Lung (tissue), 12 donors: ENCODE measurements around the gene KHSRP. TPM values are rescaled to one million over a fixed set of nuclear protein-coding genes. Genes with fewer than 3 reads are reported as not detected.
"Not testable (repeated sequence)": the region's sequence is repeated elsewhere in the genome, so short reads cannot be mapped to it uniquely, and the experiment has no call there.

Source experiments
- ATAC-seq: fragments of 200-7000 bp; cut with Tn5 transposase; one replicate; pipeline ENCODE4 v1.9.1; 2020; ENCODE audit warnings: moderate number of reproducible peaks; ENCODE audit not compliant: insufficient read depth, low FRiP score
- DNase-seq, 3 donors: peaks; one replicate each; pipeline ENCODE4 v3.0.0-alpha.2; 2013 to 2017
- H3K27ac ChIP-seq, 2 donors: one replicate each; pipeline ENCODE4 v1.5.1; 2013; ENCODE audit warnings: mild to moderate bottlenecking in 2 of 2, moderate library complexity in 2 of 2, control low read depth in 1 of 2, inconsistent platforms in 1 of 2, low read depth in 1 of 2, low read length in 1 of 2
- H3K27me3 ChIP-seq, 3 donors: one replicate each; pipeline ENCODE4 v1.5.1; 2013; ENCODE audit warnings: low read length in 2 of 3; ENCODE audit not compliant: control insufficient read depth in 3 of 3, insufficient read depth in 3 of 3
- H3K36me3 ChIP-seq, 4 donors: one replicate each; pipeline ENCODE4 v1.5.1; 2013; ENCODE audit warnings: low read length in 4 of 4, mild to moderate bottlenecking in 1 of 4, moderate library complexity in 1 of 4; ENCODE audit not compliant: control insufficient read depth in 4 of 4, insufficient read depth in 4 of 4
- H3K4me1 ChIP-seq, 5 donors: one replicate each; pipeline ENCODE4 v1.5.1; 2013; ENCODE audit warnings: low read length in 5 of 5, mild to moderate bottlenecking in 2 of 5, moderate library complexity in 1 of 5; ENCODE audit not compliant: control insufficient read depth in 5 of 5, insufficient read depth in 5 of 5
- H3K4me3 ChIP-seq: one replicate; pipeline ENCODE4 v1.5.1; 2013; ENCODE audit warnings: mild to moderate bottlenecking, control low read depth, moderate library complexity
- H3K9ac ChIP-seq, 2 donors: one replicate each; pipeline ENCODE4 v1.5.1; 2013; ENCODE audit warnings: low read length in 2 of 2, control low read depth in 1 of 2; ENCODE audit not compliant: insufficient read depth in 1 of 2
- H3K9me3 ChIP-seq, 4 donors: one replicate each; pipeline ENCODE4 v1.5.1; 2013; ENCODE audit warnings: low read length in 3 of 4, mild to moderate bottlenecking in 1 of 4, moderate library complexity in 1 of 4; ENCODE audit not compliant: control insufficient read depth in 4 of 4, insufficient read depth in 3 of 4
- CTCF ChIP-seq: IDR thresholded peaks from 2 replicates; pipeline ENCODE4 v1.5.1; 2012; ENCODE audit warnings: mild to moderate bottlenecking; ENCODE audit errors: control extremely low read depth, extremely low read depth
- WGBS, 2 donors: extraction: QIAGEN DNeasy Blood & Tissue Kit; methylation state at CpG; one replicate each; pipeline ENCODE4 v1.1.7; 2013; 5-methylcytosine and 5-hydroxymethylcytosine counted together
- polyA plus RNA-seq, 2 donors: library from polyadenylated mRNA; stranded (reverse); fragments of 200-250 nt; gene quantifications; one replicate each; pipeline ENCODE4 v1.2.1, GENCODE V29; 2013
- total RNA-seq, 2 donors: library from RNA; depleted of rRNA in 1 of 2; stranded (reverse); fragments of >200 nt in 1 of 2; gene quantifications; one replicate each; pipeline ENCODE4 v1.2.1, GENCODE V29; 2014 to 2021
- donor health status: control.
- donor health status: control.
- donor health status: Bipolar disorder and iron deficiency.
- donor health status: healthy.
- donor health status: DM: yes; HTN: yes; CAD: no.

The KHSRP gene
- total and polyA plus RNA-seq, 4 donors, result 116 to 204 (median 141) TPM

DNA sequence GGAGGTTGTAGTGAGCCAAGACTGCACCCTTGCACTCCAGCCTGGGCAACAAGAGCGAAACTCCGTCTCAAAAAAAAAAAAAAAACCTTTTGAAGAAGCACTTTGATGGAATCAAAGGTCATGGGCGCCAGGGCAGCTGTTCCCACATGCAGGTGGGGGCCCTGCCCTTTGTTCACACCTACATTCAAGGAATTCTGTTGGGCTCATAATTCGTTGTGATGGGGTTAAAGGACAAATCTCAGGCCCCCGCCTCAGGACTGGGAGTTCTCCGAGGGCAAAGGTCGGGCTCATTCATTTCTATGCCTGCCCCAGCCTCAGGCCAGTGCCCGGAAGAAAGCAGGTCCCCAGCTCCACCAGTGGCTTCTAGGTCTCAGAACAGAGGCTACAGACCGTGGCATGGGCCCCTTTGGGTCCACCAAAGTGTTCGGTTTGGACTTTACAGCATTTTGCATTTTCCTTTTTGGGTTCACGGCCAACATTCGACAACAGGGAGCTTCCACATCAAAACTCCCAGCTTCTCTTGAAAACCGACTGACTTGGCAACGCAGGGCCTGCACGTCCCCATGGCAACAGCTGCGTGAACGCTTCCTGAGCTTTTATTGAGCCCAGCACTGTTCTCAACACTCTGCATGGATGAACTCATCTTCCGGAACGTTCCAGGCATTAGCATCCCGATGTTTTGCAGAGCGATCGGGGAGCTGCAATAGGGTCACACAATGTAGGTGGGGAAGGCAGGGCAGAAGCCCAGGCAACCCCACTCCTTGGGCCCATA is 21.6 kb downstream of the KHSRP start:
- Histone ChIP-seq H3K27me3 (no peaks in the 10 kb centered on the region), H3K27ac (no peak overlapping the region), H3K9me3 (no peaks in the 10 kb centered on the region), H3K9ac (no peak overlapping the region), H3K36me3 (no peaks in the 10 kb centered on the region), H3K4me3 (no peak overlapping the region), H3K4me1 (peaks cover 0 to 6% (median 0%) of the 10 kb centered on the region in 5 donors)
- peak; percentile 83 to 92 (median 89) for DNase-seq
- WGBS, 2 donors, result 65 to 81% methylated on average over 22 of the region's 22 CpGs
- no peak for TF ChIP-seq CTCF
- ATAC-seq, result no peak

DNA sequence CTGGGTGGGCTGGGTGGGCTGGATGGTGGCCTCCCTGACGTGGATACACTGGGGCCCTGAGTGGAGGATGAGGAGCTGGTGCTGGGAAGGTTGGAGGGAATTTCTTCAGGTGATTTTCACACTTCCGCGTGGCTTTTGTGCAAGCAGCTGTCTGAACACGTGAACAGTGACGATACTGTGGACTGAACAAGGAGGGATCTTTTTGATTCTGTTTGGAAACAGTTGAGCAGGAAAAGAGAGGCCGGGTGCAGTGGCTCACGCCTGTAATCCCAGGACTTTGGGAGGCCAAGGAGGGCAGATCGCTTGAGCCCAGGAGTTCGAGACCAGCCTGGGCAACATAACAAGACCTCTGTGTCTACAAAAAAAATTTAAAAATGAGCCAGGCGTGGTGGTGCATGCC is 22.6 kb downstream of the KHSRP start:
- Histone ChIP-seq H3K36me3 (no peaks in the 10 kb centered on the region), H3K27ac (no peak overlapping the region), H3K9ac (no peak overlapping the region), H3K4me3 (no peak overlapping the region), H3K9me3 (no peaks in the 10 kb centered on the region), H3K4me1 (peaks cover 0 to 6% (median 0%) of the 10 kb centered on the region in 5 donors), H3K27me3 (no peaks in the 10 kb centered on the region)
- no peak for TF ChIP-seq CTCF
- WGBS, 2 donors, result 90 to 91% methylated on average over 10 of the region's 10 CpGs
- ATAC-seq (no peak), DNase-seq (no peak)

- not testable (repeated sequence) for H3K9ac ChIP-seq, DNase-seq, H3K4me3 ChIP-seq, H3K9me3 ChIP-seq, H3K27ac ChIP-seq, H3K36me3 ChIP-seq, H3K27me3 ChIP-seq, H3K4me1 ChIP-seq, ATAC-seq
- 88 to 94% methylated on average over 23 of the region's 23 CpGs for WGBS, 2 donors
Measured at GRCh38 chr19:6400062-6400944, 24.3 kb downstream of the KHSRP start.

- no peak for TF ChIP-seq CTCF
- Histone ChIP-seq H3K9ac (no peak overlapping the region), H3K36me3 (no peaks in the 10 kb centered on the region), H3K9me3 (no peaks in the 10 kb centered on the region), H3K4me1 (peaks cover 0 to 13% (median 6%) of the 10 kb centered on the region in 5 donors), H3K27me3 (no peaks in the 10 kb centered on the region), H3K4me3 (no peak overlapping the region), H3K27ac (no peak overlapping the region)
- WGBS, 2 donors, result 92 to 95% methylated on average over 12 of the region's 12 CpGs
- DNase-seq (no peak), ATAC-seq (no peak)
Measured at GRCh38 chr19:6396305-6396704, 28.3 kb downstream of the KHSRP start.
